Natural killer cell (primary cell): ENCODE data around the gene FRAS1. TPM values are rescaled to one million over a fixed set of nuclear protein-coding genes. Genes with fewer than 3 reads are reported as not detected.

Source experiments
- ATAC-seq, 3 donors: fragments of 150-1000 bp in 2 of 3; fragments of 200-7000 bp in 1 of 3; cut with Tn5 transposase; 1 replicate in 1 of 3; 2 replicates in 2 of 3; pipeline ENCODE4 v1.10.0; 2021; ENCODE audit warnings: mild to moderate bottlenecking in 2 of 3, moderate library complexity in 2 of 3
- DNase-seq, 2 donors: peaks; one replicate each; pipeline versions ENCODE4 v3.0.0 to v3.0.0-alpha.2; 2013 to 2021; ENCODE audit warnings: mixed read lengths in 1 of 2
- H3K27ac ChIP-seq: one replicate; pipeline ENCODE4 v1.5.1; 2013; ENCODE audit warnings: mild to moderate bottlenecking, low read length
- H3K27me3 ChIP-seq: one replicate; pipeline ENCODE4 v1.6.1; 2013; ENCODE audit warnings: low read length; ENCODE audit not compliant: control insufficient read depth, insufficient read depth
- H3K36me3 ChIP-seq: one replicate; pipeline ENCODE4 v1.6.1; 2013; ENCODE audit warnings: low read length; ENCODE audit not compliant: control insufficient read depth, insufficient read depth
- H3K4me1 ChIP-seq: one replicate; pipeline ENCODE4 v1.6.1; 2013; ENCODE audit warnings: low read length; ENCODE audit not compliant: control insufficient read depth, insufficient read depth
- H3K4me3 ChIP-seq: one replicate; pipeline ENCODE4 v1.5.1; 2013; ENCODE audit warnings: low read length
- H3K9me3 ChIP-seq: one replicate; pipeline ENCODE4 v1.6.1; 2013; ENCODE audit warnings: low read length; ENCODE audit not compliant: control insufficient read depth, insufficient read depth
- H3K27ac Mint-ChIP-seq, 2 donors: one replicate each; pipeline ENCODE4 v1.8.0; 2022; ENCODE audit warnings: mild to moderate bottlenecking in 2 of 2, mixed read lengths in 2 of 2, moderate library complexity in 1 of 2
- H3K27me3 Mint-ChIP-seq, 2 donors: one replicate each; pipeline ENCODE4 v1.8.0; 2022; ENCODE audit warnings: low read depth in 2 of 2, mixed read lengths in 2 of 2
- H3K36me3 Mint-ChIP-seq: one replicate; pipeline ENCODE4 v1.8.0; 2022; ENCODE audit warnings: mixed read lengths
- H3K4me1 Mint-ChIP-seq, 2 donors: one replicate each; pipeline ENCODE4 v1.8.0; 2022; ENCODE audit warnings: mixed read lengths in 2 of 2
- H3K4me3 Mint-ChIP-seq: one replicate; pipeline ENCODE4 v1.8.0; 2022; ENCODE audit warnings: mild to moderate bottlenecking, moderate library complexity, mixed read lengths
- H3K9me3 Mint-ChIP-seq, 2 donors: one replicate each; pipeline ENCODE4 v1.8.0; 2022; ENCODE audit warnings: mixed read lengths in 2 of 2
- WGBS: methylation state at CpG from one replicate; pipeline ENCODE4 v1.1.7; 2013; ENCODE audit warnings: missing lambda C conversion rate; ENCODE audit not compliant: insufficient coverage; 5-methylcytosine and 5-hydroxymethylcytosine counted together
- intact Hi-C: fragments of 100-400 bp; cut with micrococcal nuclease; formaldehyde crosslinking; loops from one replicate; pipeline ENCODE4 v1.14.2; 2022
- total RNA-seq, 4 donors: library from RNA; stranded (reverse); fragments of 120-200 nt in 1 of 4; gene quantifications; one replicate each; pipeline versions ENCODE4 v1.2.3 to v1.2.4, GENCODE V29; 2013 to 2022
- TF ChIP-seq, protein P1 (sequence below): fragments of 200-600 bp; IDR thresholded peaks from one replicate; pipeline ENCODE4 v1.8.0; 2022; ENCODE audit warnings: antibody characterized with exemption

Gene FRAS1
- total RNA-seq, 3 donors from 2014 or later (not counting 1 experiment from before 2014, with no cell fraction given), result 0.15 to 0.31 TPM; not detected in 1

- H3K27me3 ChIP-seq, result no peaks in the 10 kb centered on the region
- WGBS, result 85% methylated on average over 4 of the region's 6 CpGs
- Mint-ChIP-seq H3K27ac (no peak overlapping the region), H3K9me3 (no peaks in the 10 kb centered on the region), H3K4me3 (no peak overlapping the region), H3K27me3 (peaks cover 7 to 14% of the 10 kb centered on the region in 2 donors), H3K36me3 (no peaks in the 10 kb centered on the region), H3K4me1 (no peaks in the 10 kb centered on the region)
- H3K9me3 ChIP-seq, result no peaks in the 10 kb centered on the region
- no peak overlapping the region for H3K27ac ChIP-seq
- intact Hi-C loops, result no loop called here
- H3K36me3 ChIP-seq, result no peaks in the 10 kb centered on the region
- DNase-seq (no peak), ATAC-seq (no peak)
- TF ChIP-seq, protein P1, sequence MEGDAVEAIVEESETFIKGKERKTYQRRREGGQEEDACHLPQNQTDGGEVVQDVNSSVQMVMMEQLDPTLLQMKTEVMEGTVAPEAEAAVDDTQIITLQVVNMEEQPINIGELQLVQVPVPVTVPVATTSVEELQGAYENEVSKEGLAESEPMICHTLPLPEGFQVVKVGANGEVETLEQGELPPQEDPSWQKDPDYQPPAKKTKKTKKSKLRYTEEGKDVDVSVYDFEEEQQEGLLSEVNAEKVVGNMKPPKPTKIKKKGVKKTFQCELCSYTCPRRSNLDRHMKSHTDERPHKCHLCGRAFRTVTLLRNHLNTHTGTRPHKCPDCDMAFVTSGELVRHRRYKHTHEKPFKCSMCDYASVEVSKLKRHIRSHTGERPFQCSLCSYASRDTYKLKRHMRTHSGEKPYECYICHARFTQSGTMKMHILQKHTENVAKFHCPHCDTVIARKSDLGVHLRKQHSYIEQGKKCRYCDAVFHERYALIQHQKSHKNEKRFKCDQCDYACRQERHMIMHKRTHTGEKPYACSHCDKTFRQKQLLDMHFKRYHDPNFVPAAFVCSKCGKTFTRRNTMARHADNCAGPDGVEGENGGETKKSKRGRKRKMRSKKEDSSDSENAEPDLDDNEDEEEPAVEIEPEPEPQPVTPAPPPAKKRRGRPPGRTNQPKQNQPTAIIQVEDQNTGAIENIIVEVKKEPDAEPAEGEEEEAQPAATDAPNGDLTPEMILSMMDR, result no peak
- no peak overlapping the region for H3K4me3 ChIP-seq
- no peaks in the 10 kb centered on the region for H3K4me1 ChIP-seq
Observed at GRCh38 chr4:78370631-78371372, 313.7 kb downstream of the FRAS1 start.

- WGBS, result 91% methylated on average over 5 of the region's 5 CpGs
- H3K4me3 Mint-ChIP-seq, result no peak overlapping the region
- peaks cover 7 to 15% of the 10 kb centered on the region in 2 donors for H3K27me3 Mint-ChIP-seq
- Histone ChIP-seq H3K9me3 (no peaks in the 10 kb centered on the region), H3K4me3 (no peak overlapping the region), H3K27ac (no peak overlapping the region), H3K36me3 (no peaks in the 10 kb centered on the region), H3K4me1 (no peaks in the 10 kb centered on the region), H3K27me3 (no peaks in the 10 kb centered on the region)
- TF ChIP-seq, protein P1, result no peak
- intact Hi-C loops, result no loop called here
- H3K4me1 Mint-ChIP-seq, result no peaks in the 10 kb centered on the region
- H3K27ac Mint-ChIP-seq, result no peak overlapping the region
- H3K36me3 Mint-ChIP-seq, result no peaks in the 10 kb centered on the region
- ATAC-seq (no peak), DNase-seq (no peak)
- no peaks in the 10 kb centered on the region for H3K9me3 Mint-ChIP-seq
Observed at GRCh38 chr4:78372355-78372988, 315.3 kb downstream of the FRAS1 start.

DNA sequence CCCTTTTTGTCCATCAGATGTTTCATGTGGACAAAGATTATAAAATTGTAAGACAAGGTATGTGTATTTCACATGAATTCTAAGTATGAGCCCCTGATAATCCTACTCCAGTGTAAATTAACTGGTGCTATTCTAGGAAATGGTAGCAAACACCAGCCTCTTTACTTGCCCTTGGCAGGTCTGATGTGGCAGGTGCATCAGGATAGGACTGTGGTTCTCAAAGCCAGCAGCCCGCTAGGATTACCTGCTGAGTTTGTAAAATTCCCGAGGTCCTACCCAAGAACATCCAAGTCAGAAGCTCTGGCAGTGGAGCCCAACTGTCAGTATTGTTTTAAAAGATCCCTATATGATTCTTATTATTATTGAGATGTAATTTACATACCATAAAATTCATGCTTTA lies 320.4 kb downstream of the FRAS1 start:
- Mint-ChIP-seq H3K27ac (no peak overlapping the region), H3K4me3 (no peak overlapping the region), H3K27me3 (peaks cover 4 to 6% of the 10 kb centered on the region in 2 donors), H3K36me3 (no peaks in the 10 kb centered on the region), H3K4me1 (no peaks in the 10 kb centered on the region), H3K9me3 (no peaks in the 10 kb centered on the region)
- Histone ChIP-seq H3K27ac (no peak overlapping the region), H3K4me1 (no peaks in the 10 kb centered on the region), H3K36me3 (no peaks in the 10 kb centered on the region), H3K27me3 (no peaks in the 10 kb centered on the region), H3K4me3 (no peak overlapping the region), H3K9me3 (no peaks in the 10 kb centered on the region)
- no peak for DNase-seq
- 93% methylated on average over 2 of the region's 2 CpGs for WGBS
- TF ChIP-seq, protein P1, result no peak
- intact Hi-C loops, result no loop called here
- no peak for ATAC-seq
